NCI-H2081 (cell line): ENCODE results near the gene P2RY8.
"Not testable (repeated sequence)": the region's sequence is repeated elsewhere in the genome, so short reads cannot be mapped to it uniquely, and the experiment has no call there.

Experiments used
- DNase-seq, 2 experiments: peaks; one replicate each; lab custom pipeline; 2025; lab: John Stamatoyannopoulos, UW

Gene P2RY8

GRCh38 chrX:1444561-1445500, 92.2 kb downstream of the P2RY8 start:
- no peak for DNase-seq

DNA sequence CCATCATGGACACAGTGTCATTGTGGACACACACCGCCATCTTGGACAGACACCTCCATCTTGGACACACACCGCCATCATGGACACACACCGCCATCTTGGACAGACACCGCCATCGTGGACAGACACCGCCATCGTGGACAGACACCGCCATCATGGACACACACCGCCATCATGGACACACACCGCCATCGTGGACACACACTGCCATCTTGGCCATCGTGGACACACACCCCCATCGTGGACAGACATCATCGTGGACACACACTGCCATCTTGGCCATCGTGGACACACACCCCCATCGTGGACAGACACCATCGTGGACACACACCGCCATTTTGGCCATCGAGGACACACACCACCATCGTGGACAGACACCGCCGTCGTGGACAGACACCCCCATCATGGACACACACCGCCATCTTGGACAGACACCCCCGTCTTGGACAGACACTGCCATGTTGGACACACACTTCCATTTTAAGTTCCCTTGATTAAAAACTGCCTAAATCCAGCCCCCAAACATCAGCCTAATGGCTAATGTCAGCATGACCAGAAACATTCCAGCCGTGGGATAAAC, 93.4 kb downstream of the P2RY8 start:
- no peak for DNase-seq

DNA sequence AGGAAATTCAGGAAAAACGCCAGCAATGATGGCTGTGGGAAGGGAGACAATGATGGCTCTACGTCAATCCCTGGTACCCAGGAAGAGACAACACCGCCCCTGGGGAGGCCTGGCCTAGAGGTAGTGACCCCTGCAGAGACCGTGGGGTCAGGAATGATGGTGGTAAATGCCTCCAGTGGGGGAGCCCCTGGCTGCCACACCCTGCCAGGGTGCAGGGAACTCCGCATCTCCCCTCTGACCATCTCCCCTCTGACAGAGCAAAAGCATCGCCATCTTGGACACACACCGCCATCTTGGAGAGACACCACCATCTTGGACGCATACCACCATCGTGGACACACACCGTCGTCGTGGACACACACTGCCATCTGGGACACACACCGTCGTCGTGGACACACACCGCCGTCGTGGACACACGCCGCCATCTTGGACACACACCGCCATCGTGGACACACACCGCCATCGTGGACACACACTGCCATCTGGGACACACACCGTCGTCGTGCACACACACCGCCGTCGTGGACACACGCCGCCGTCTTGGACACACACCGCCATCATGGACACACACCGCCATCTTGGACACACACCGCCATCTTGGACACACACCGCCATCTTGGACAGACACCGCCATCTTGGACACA, 94.1 kb downstream of the P2RY8 start:
- DNase-seq, result no peak

DNA sequence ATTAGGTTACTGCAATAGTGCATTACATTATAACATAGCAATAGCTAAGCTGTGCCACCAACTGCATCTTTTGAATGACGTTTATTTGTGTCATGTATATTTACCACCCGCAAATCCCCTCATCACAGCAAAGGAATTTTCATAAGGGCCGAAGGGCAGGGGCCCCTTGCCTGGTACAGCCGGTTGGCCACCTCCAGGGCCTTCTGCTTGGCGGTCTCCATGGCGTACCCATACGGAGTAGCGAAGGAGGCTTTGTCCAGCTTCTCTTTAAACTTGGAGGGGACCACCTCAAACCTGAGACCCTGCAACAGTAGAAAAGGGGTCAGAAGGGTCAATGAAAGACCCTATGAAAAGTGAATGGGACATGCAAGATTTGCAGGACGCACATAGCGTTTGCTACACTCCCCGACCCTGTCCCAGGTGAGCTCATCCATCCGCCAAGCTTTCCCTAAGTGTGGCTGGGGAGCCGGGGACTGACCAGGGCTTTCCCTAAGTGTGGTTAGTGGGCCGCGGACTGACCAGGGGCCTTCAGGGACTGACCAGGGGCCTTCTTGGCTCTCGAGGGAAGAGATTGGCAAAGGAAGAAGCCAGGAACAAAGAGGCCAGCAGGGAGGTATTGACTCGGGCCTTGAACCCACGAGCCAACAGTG, 94.8 kb downstream of the P2RY8 start:
- no peak for DNase-seq

DNA sequence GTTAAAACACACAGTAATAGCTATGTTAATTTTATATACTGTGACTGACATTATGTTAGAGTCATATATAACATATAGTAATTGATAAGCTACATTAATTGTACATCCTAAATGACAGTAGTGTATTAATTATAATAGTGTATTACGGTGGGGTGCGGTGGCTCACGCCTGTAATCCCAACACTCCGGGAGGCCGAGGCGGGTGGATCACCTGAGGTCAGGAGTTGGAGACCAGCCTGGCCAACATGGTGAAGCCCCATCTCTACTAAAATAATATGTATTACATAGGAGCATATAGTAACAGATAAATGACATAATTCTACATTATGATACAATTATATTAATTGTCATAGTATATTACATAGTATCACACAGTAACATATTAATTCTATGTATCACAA, 96.5 kb downstream of the P2RY8 start:
- no peak for DNase-seq

DNA sequence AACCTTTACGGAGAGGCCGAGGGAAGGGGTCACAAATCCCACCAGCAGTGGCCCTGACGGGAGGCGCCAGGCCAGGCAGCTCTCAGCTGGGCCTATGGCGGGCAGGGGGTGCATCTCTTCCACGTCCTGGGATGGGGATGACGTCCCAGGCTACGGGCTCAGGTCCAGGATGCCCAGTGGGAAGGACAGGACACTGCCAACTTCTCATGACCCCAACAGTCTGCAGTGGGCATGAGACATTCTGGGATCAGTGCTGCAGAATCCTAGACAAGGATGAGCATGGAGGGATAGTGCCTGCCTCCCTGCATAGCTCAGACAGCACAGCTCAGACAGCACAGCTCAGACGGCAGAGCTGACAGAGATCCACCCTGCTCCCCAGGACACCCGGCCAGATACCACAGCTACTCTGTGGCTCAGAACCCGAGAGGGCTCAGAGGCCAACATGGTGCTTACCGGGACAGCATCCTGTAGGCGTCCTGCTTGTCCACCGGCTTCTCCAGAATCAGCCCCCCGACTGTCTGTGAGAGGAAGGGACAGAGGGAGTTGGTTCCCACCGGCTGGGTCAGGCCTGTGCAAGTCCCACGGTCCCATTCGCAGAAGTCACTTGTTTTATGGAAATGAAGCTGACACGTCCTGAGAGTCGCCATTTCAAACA, 101.6 kb downstream of the P2RY8 start:
- DNase-seq, result no peak

- DNase-seq, result no peak
Observed at GRCh38 chrX:1434871-1435240, 102.1 kb downstream of the P2RY8 start.

GRCh38 chrX:1433646-1434357, 103.2 kb downstream of the P2RY8 start:
- DNase-seq, result no peak

DNA sequence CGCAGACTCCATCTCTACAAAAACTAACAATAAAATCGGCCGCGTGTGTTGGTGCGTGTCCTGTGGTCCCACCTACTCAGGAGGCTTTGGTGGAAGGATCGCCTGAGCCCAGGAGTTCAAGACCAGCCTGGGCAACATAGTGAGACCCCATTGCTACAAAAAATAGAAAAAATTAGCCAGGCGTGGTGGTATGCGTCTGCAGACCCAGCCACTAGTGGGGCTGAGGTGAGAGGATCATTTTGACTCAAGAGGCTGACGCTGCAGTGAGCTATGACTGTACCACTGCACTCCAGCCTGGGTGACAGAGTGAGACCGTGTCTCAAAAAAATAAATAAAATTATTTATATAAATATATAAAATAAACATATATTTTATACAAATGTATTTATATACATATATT, 106.5 kb downstream of the P2RY8 start:
- no peak for DNase-seq

- DNase-seq, result no peak
Observed at GRCh38 chrX:1427756-1428155, 109.2 kb downstream of the P2RY8 start.

GRCh38 chrX:1426321-1426720, 110.7 kb downstream of the P2RY8 start:
- DNase-seq, result not testable (repeated sequence)

- DNase-seq, result no peak
Observed at GRCh38 chrX:1425381-1425780, 111.6 kb downstream of the P2RY8 start.

GRCh38 chrX:1424147-1424851, 112.7 kb downstream of the P2RY8 start:
- DNase-seq, result no peak

DNA sequence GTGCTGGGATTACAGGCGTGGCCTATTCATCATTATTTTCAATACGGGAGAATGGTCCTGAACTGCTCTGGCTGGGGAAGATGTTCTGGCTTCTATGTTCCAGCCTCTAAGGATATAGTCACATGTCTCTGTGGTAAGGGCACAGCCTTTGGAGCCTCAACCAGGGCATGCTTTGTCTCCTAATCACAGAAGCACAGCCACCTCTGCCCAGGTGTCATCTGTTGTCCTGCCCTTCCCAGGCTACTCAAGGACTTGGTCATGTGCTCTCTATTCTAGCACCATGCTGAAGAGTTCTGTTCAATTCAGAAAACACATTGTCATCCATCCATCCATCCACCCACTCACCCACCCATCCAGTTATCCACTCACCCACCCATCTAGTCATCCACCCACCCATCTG, 113.8 kb downstream of the P2RY8 start:
- no peak for DNase-seq

DNA sequence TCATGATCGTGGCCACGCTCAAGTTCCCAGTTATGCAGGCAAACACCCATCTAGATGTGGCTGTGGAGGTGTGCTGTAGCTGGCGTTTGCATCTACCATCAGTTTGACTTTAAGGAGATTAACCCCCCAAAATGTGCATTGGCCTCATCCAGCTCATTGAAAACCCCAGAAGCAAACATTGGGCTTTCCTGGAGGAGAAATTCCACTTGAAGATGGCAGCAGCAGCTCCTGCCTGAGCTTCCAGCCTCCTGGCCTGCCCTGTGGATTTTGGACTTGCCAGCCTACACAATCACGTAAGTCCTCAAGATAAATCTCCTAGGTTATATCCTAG, 114.9 kb downstream of the P2RY8 start:
- no peak for DNase-seq

- no peak for DNase-seq
Observed at GRCh38 chrX:1421433-1422134, 115.4 kb downstream of the P2RY8 start.

- DNase-seq, result no peak
Observed at GRCh38 chrX:1420371-1420770, 116.6 kb downstream of the P2RY8 start.

DNA sequence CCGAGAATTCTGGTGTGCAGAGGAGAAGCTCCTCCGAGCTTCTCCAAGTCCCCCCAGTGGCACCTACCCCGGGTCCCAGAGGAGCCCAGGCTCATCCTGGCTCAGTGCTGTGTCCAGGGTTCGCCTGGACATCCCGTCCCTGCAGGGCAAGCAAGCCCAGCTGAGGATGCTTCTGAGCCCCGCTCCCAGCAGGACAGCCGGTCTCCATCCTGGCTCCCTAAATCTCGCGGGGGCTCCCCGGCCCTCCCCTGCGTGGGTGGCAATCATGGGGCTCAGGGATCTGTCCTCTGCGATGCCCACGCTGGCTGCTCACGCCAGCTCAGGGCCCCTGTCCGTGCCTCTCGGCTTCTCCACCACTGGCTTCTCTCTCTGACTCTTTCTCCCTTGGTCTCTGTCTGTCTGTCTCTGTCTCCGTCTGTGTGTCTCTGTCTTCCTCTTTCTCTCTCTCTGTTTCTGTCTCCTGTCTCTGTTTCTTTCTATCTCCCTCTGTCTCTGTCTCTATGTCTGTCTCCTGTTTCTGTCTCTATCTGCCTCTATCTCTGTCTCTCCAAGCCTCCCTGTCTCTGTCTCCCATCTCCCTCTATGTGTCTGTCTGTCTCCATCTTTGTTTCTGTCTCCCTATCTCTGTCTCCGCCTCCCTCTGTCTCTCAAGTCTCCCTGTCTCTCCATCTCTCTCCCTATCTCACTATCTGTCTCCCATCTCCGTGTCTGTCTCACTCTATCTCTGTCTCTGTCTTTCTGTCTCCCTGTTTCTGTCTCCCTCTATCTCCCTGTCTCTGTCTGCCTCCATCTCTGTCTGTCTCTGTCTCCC, 117.2 kb downstream of the P2RY8 start:
- no peak for DNase-seq

DNA sequence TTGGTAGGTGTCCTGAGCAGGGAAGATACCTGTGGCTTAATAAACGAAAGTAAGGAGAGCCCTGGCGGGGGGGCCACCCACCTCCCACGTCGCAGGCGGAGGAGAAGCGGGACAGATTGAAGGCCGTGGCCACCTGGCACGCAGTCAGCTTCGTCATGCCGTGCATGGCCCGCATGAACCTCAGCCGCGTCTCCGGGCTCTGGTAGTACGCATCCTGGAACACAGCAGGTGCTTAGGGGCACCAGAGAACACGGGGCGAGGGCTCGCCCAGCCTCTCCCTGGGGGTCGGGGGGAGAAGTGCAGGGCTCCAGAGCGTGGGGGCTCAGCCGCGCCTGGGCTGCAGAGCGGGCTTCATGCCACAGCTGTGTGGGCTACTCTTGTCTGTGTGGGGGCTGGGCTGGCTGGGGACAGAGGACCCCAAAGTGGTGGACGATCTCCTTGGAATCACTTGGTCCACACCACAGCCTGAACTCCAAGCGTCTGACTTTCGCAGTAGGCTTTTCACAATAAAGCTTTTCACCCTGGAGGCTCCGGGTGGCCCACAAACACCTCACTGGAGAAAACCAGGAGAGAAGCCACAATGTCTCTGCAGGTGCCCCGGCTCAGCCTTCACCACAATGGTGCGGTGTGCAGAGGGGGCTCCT, 118.0 kb downstream of the P2RY8 start:
- DNase-seq, result no peak
